HG03469 (cell line): ENCODE results near the gene NAT14.
"Not testable (repeated sequence)": the region's sequence is repeated elsewhere in the genome, so short reads cannot be mapped to it uniquely, and the experiment has no call there.

ENCODE experiments used
- ATAC-seq: cut with Tn5 transposase; IDR thresholded peaks from one replicate; pipeline ENCODE4 v1.9.1; 2021; ENCODE audit warnings: mild to moderate bottlenecking, moderate library complexity, moderate number of reproducible peaks; ENCODE audit not compliant: unreplicated experiment

The NAT14 gene

DNA sequence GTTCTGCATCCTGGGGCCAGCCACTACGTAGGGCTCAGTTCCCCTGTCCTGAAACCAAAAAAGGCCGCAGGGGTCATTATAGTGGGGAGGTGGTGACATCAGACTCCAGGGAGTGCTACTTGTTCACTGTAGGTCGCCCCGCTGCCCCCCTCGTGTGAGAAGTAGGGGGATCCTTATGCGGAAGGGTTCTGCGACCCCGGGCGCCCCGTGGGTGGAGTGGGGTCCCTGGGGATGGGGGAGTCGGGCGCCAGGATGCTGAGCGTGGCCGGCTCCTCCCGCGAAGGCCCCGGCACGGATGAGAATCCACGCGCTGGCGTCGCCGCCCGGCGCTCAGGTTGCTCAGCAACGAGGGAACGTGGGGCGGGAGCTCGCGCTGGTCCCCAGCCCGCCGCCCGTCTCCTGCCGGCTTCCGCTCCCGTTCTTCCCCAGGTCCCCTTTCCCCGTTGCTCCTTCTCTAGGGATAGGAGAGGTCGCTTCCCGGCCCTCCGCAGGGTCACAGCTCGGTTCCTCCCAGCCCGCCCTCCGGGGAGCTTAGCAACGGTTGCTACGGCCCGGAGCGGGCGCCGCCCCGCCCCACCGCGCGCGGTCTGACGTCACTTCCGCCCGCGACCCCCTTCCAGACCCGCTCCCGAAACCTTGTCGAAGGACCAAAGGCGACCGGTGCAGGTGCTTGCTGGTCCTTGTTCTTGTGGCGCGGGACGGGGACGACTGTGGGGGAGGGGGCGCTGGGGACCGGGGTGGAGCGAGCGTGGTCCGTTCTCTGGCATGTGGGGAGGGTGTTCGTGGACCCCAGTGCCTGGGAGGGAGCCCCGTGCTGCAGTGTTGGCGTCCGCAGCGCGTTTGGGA is at the start of gene NAT14:
Gene NAT14 (plus strand): TSS at position 596 of the 846 bp plus-strand sequence. CDS start 521 bp downstream, outside the sequence.
- no peak for ATAC-seq

DNA sequence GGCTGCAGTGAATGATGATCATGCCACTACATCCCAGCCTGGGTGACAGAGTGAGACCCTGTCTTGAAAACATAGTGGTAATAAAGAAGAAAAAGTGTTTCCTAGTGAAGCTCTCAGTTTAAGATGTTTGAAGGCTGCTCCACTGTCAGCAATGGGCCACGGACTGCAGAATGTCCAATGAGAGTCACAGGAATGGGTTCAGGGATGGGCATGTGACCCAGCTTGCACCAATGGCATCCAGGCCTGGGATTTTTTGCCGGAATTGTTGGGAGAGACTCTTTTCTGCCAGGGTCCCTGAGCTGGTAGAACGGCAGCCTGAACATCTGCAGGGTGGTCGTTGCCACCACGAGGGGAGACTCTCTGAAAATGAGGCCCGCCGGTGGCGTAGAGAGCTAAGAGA is 48.1 kb upstream of the NAT14 start:
- ATAC-seq: no peak

GRCh38 chr19:55437410-55437809 is 47.6 kb upstream of the NAT14 start:
- no peak for ATAC-seq

- no peak for ATAC-seq
Measured at GRCh38 chr19:55439052-55439451, 45.9 kb upstream of the NAT14 start.

DNA sequence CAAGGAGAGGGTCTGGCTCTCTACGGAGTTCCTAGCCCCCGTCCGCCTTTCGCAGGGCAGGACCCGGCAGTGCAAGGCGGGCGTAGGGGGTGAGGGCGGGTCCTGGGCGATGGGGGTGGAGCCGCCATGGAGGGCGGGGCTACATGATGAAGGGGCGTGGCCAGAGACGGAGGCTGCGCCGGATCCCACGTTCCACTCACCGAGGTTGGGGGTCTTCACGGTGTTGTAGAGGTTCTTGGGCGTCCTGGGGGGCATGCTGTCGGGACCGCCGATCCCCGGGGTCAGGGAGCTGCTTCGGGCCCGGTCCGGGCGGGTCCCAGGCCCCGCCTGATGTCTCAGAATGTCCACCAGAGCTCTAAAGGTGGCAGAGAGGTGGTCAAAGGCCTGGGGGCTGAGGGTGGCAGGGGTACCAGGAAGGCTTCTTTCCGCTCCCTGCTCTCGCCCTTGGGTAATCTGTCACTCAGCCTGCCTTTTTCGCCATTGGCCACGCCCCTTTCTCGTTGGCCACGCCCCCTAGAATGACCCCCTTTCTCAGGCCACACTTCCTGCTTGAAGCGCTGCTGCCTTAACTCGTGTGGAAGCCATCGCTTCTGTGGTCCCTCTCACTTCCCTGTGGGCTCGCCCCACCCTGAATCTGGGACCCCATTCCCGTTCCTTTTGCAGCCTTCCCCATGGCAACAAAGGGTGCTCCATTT is 44.4 kb upstream of the NAT14 start:
- ATAC-seq: no peak

- ATAC-seq: no peak
Measured at GRCh38 chr19:55441319-55441691, 43.7 kb upstream of the NAT14 start.

DNA sequence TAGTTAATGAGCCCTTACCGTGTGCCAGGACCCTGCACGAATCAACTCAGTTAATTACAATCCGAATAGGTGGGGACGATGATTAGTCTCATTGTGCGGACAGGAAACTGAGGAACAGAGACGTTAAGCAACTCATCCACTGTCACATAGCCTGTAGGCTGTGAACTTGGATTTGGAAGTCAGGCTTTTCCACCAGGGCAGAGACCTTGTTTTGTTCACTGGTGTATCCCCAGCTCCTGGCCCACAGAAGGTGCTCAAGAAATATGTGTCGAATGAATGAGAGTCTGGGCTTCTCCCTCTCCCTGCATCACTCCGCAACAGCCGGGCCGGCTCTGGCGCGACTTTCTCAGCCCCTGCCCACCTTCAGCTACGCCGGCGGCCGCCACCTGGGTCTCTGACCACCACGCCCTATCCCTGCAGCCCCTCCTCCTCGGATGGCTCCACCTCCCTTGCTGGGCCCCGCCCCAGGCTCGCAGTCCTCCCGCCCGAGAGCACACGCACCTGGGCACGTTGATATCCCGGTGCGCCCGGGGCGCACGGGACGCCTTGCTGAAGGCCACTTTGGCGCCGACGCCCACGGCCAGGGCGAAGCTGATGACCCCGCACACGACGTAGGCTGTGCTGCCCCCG is 43.2 kb upstream of the NAT14 start:
- no peak for ATAC-seq

GRCh38 chr19:55442372-55442961 is 42.5 kb upstream of the NAT14 start:
- ATAC-seq: no peak

- ATAC-seq: no peak
Measured at GRCh38 chr19:55443045-55443823, 41.8 kb upstream of the NAT14 start, which contains the start of gene SHISA7. Gene SHISA7, minus strand, starts transcription at chr19:55443300. Its CDS starts 437 bp downstream, at chr19:55442863.

GRCh38 chr19:55443824-55444480 is 41.0 kb upstream of the NAT14 start:
- no peak for ATAC-seq

DNA sequence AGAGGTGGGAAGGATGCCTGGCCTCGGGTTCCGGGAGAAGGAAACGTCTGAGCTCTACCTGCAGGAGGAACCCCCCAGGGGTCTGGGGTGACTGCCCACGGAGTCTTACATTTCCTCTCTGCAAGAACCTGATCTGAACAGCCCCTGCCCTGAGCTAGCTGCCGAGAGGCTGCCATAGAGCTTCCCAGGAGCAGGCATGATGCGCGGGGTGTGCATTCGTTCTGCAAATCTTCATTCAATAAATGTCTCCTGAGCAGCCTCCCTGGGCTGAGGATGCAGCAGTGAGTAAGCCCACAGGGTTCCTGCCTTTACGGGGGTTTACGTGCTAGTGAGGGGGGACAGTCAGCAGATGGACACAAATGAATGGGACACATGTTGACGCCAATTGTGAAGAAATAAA is 40.3 kb upstream of the NAT14 start:
- ATAC-seq: no peak

GRCh38 chr19:55446060-55446459 is 38.9 kb upstream of the NAT14 start:
- no peak for ATAC-seq

DNA sequence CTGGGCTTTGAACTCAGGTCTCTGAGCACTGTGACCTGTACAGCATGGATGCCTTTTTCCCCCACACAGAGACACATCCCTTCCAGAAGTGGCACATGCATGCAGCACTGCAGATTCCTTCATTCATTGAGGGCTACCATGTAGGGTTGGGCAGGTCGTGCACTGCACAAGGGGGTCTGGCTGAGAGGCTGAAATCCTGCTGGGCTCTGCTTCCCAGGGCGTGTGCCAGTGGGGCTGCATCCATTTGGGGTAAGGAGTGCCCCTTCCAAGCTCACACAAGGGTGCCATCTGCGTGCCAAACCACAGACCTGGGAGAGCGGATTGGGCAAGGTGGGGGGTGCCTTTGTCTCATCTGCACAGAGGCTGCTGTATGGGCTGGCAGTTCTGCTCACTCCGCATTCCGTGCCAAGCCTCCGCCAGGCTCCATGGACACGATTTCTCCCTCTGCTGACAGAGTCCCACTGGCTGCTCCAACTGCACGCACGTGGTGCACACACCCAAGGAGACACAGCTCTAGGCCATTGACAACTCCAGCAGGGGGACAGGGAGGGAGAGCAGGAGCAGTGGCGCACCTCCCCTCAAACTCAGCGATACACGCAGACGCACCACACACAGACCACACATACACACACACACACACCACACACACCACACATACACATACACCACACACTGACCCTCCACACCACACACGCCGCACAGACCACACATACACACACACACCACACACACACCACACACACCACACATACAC is 37.4 kb upstream of the NAT14 start:
- no peak for ATAC-seq

GRCh38 chr19:55448175-55448490 is 36.9 kb upstream of the NAT14 start:
- ATAC-seq: not testable (repeated sequence)

DNA sequence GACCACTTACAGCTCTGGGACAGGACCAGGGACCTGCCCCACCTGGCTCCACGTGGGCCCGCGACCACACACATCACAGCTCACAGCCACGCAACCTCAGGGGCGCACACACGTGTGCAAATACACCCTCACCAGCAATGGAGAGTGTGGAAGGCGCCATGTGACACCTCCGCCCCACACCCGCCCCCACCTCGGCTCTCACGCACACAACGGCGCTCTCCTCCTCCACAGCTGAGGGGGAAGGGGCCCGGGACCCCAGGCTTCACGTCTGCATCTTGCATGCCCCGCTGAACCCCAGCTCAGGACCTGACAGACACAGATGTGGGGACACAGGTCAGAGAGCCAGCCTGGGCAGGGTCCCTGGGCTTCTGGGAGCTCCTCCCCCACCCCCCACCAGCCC is 35.5 kb upstream of the NAT14 start:
- no peak for ATAC-seq

DNA sequence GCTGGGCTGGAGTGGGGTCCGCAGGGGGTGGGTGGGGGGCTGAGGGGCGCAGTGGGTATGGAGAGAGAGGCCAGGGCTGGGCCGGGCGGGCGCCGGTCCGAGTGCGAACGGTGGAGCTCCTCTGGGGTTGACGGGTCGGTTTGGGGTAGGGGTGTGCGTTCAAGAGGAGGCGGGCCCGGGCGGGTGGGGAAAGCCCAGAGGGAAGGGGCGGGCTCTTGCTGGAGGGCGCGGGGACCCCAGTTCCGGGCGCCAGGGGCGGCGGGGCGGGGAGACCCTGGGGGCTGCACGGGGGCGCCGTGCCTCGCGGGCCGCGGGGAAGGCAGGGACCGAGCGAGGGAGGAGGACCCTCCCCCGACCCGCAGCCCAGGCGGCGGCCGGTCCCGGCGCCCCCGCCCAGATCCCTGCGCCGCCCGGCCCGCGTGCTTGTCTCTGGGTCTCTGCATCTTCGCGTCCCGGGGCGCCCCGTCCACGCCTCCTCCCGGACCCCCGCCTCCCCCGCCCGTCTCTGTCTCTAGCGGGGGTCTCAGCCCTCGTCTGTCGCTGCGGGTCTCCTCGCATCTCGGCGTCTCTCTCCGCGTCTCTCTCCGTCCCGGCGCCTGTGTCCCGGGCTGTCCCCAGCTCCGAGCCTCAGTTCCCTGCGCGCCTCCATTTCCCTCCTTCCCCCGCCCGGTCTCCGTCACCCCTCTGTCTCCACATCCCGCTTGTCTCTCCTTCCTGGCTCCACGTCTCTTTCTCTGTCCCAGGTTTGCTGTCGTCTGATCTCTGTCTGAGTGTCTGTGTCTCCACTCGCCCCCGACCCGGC is 33.6 kb upstream of the NAT14 start:
- no peak for ATAC-seq

GRCh38 chr19:55451965-55452748 is 32.8 kb upstream of the NAT14 start:
- ATAC-seq: no peak
